HG03565 (cell line): ENCODE data around the gene TNFRSF4.
A peak's percentile ranks its signal among the peaks of the same experiment; 100 is the strongest.
"Not testable (repeated sequence)": the region's sequence is repeated elsewhere in the genome, so short reads cannot be mapped to it uniquely, and the experiment has no call there.

Source experiments
- ATAC-seq: cut with Tn5 transposase; IDR thresholded peaks from one replicate; pipeline ENCODE4 v1.9.1; 2021; ENCODE audit warnings: mild to moderate bottlenecking, moderate library complexity; ENCODE audit not compliant: unreplicated experiment

The TNFRSF4 gene

GRCh38 chr1:1213345-1214265, at the start of gene TNFRSF4:
Gene TNFRSF4, minus strand, starts transcription at chr1:1214153. Its CDS starts 26 bp downstream, at chr1:1214127.
- no peak for ATAC-seq

- ATAC-seq: no peak
Observed at GRCh38 chr1:1262758-1263157, 48.8 kb upstream of the TNFRSF4 start.

GRCh38 chr1:1262071-1262470, 48.1 kb upstream of the TNFRSF4 start:
- no peak for ATAC-seq

- ATAC-seq: no peak
Observed at GRCh38 chr1:1260843-1261560, 47.0 kb upstream of the TNFRSF4 start.

GRCh38 chr1:1259951-1260600, 46.1 kb upstream of the TNFRSF4 start:
- ATAC-seq: no peak

GRCh38 chr1:1259540-1259939, 45.6 kb upstream of the TNFRSF4 start:
- no peak for ATAC-seq

GRCh38 chr1:1259119-1259488, 45.2 kb upstream of the TNFRSF4 start:
- ATAC-seq: no peak

GRCh38 chr1:1256956-1257871, 43.3 kb upstream of the TNFRSF4 start:
- ATAC-seq: no peak

- ATAC-seq: no peak
Observed at GRCh38 chr1:1255611-1256010, 41.7 kb upstream of the TNFRSF4 start.

GRCh38 chr1:1255078-1255477, 41.1 kb upstream of the TNFRSF4 start:
- no peak for ATAC-seq

- no peak for ATAC-seq
Observed at GRCh38 chr1:1254667-1254998, 40.7 kb upstream of the TNFRSF4 start.

GRCh38 chr1:1253972-1254666, 40.2 kb upstream of the TNFRSF4 start:
- ATAC-seq: no peak

- no peak for ATAC-seq
Observed at GRCh38 chr1:1253314-1253713, 39.4 kb upstream of the TNFRSF4 start.

- peak; percentile 62 for ATAC-seq
Observed at GRCh38 chr1:1250786-1251284, 36.9 kb upstream of the TNFRSF4 start.

GRCh38 chr1:1248009-1248913, 34.3 kb upstream of the TNFRSF4 start:
- not testable (repeated sequence) for ATAC-seq

GRCh38 chr1:1247341-1247913, 33.5 kb upstream of the TNFRSF4 start:
- no peak for ATAC-seq

GRCh38 chr1:1246577-1247340, 32.8 kb upstream of the TNFRSF4 start, which contains the start of gene C1QTNF12:
Gene C1QTNF12, minus strand, starts transcription at chr1:1246722. Its CDS starts 32 bp downstream, at chr1:1246690.
- no peak for ATAC-seq
